B cell (primary cell): Measurements from ENCODE around the gene CRISPLD2. TPM values are rescaled to one million over a fixed set of nuclear protein-coding genes. Genes with fewer than 3 reads are reported as not detected.

Source experiments
- ATAC-seq: fragments of 200-7000 bp; cut with Tn5 transposase; one replicate; pipeline ENCODE4 v1.10.0; 2021; ENCODE audit warnings: low read depth, mild to moderate bottlenecking, moderate number of reproducible peaks, moderate library complexity
- CTCF ChIA-PET: fragments of 350-600 bp; sonication (Branson Sonifier 250); formaldehyde crosslinking; loops from one replicate; lab custom pipeline; 2021; ENCODE audit warnings: antibody characterized with exemption, inconsistent platforms; lab: Charles Lee
- POLR2A ChIA-PET: fragments of 350-600 bp; sonication (Branson Sonifier 250); formaldehyde crosslinking; loops from one replicate; lab custom pipeline; 2021; ENCODE audit warnings: antibody characterized with exemption; lab: Charles Lee
- DNase-seq: peaks from one replicate; pipeline ENCODE4 v3.0.0; 2013
- H2AFZ ChIP-seq: 2 replicates; pipeline ENCODE4 v1.6.1; 2012; ENCODE audit warnings: mild to moderate bottlenecking, low read depth, low read length; ENCODE audit not compliant: insufficient read depth, poor library complexity, severe bottlenecking
- H3K27ac ChIP-seq, 2 donors: 1 replicate in 1 of 2; 2 replicates in 1 of 2; pipeline ENCODE4 v1.5.1; 2012 to 2013; ENCODE audit warnings: low read length in 2 of 2, mild to moderate bottlenecking in 2 of 2, moderate library complexity in 1 of 2
- H3K27me3 ChIP-seq, 4 experiments: fragments of 200-600 bp in 1 of 4; sonication (generic) in 1 of 4; replicated peaks in 1 of 4; 1 replicate in 2 of 4; 2 replicates in 2 of 4; pipeline versions ENCODE4 v1.6.1 to v1.7.0; 2013 to 2016; ENCODE audit warnings: low read length in 3 of 4, mild to moderate bottlenecking in 2 of 4, mixed read lengths in 1 of 4, moderate library complexity in 1 of 4; ENCODE audit not compliant: insufficient read depth in 4 of 4, control insufficient read depth in 3 of 4; ENCODE audit errors: control extremely low read depth in 1 of 4
- H3K36me3 ChIP-seq, 2 experiments: replicated peaks in 1 of 2; 1 replicate in 1 of 2; 2 replicates in 1 of 2; pipeline versions ENCODE4 v1.6.1 to v1.7.1; 2013; ENCODE audit warnings: low read length in 1 of 2; ENCODE audit not compliant: insufficient read depth in 2 of 2, control insufficient read depth in 1 of 2; ENCODE audit errors: control extremely low read depth in 1 of 2, extremely low read depth in 1 of 2
- H3K4me1 ChIP-seq, 2 donors: fragments of 200-600 bp in 1 of 2; sonication (generic) in 1 of 2; 1 replicate in 1 of 2; 2 replicates in 1 of 2; pipeline versions ENCODE4 v1.5.1 to v1.6.1; 2013 to 2017; ENCODE audit warnings: low read length in 2 of 2; ENCODE audit not compliant: control insufficient read depth in 2 of 2, insufficient read depth in 2 of 2
- H3K4me2 ChIP-seq: replicated peaks from 2 replicates; pipeline ENCODE3; 2012; ENCODE audit warnings: mild to moderate bottlenecking, low read depth, low read length; ENCODE audit not compliant: poor library complexity, severe bottlenecking
- H3K4me3 ChIP-seq, 5 experiments: fragments of 200-600 bp in 1 of 5; sonication (generic) in 1 of 5; 1 replicate in 3 of 5; 2 replicates in 2 of 5; pipeline versions ENCODE4 v1.5.1 to v1.7.0; 2011 to 2016; ENCODE audit warnings: low read length in 4 of 5, mild to moderate bottlenecking in 4 of 5, low read depth in 2 of 5, control low read depth in 1 of 5, moderate library complexity in 1 of 5; ENCODE audit not compliant: insufficient read depth in 1 of 5; ENCODE audit errors: control extremely low read depth in 1 of 5, extremely low read depth in 1 of 5
- H3K79me2 ChIP-seq: fragments of 200-600 bp; sonication (generic); one replicate; pipeline ENCODE4 v1.6.0; 2016; ENCODE audit warnings: low read length; ENCODE audit not compliant: control insufficient read depth, insufficient read depth
- H3K9ac ChIP-seq: fragments of 200-600 bp; sonication (generic); 2 replicates; pipeline ENCODE4 v1.6.1; 2017; ENCODE audit warnings: mild to moderate bottlenecking, low read length, moderate library complexity
- H3K9me3 ChIP-seq, 3 donors: one replicate each; pipeline versions ENCODE4 v1.6.1 to v1.7.1; 2013; ENCODE audit warnings: low read length in 2 of 3; ENCODE audit not compliant: control insufficient read depth in 2 of 3, insufficient read depth in 1 of 3; ENCODE audit errors: control extremely low read depth in 1 of 3
- H4K20me1 ChIP-seq: 2 replicates; pipeline ENCODE4 v1.6.0; 2012; ENCODE audit warnings: mild to moderate bottlenecking, low read length; ENCODE audit not compliant: insufficient read depth, control insufficient read depth, poor library complexity, severe bottlenecking
- H3K27ac Mint-ChIP-seq: one replicate; pipeline ENCODE4 v1.8.0; 2021; ENCODE audit warnings: mixed read lengths
- H3K27me3 Mint-ChIP-seq: one replicate; pipeline ENCODE4 v1.8.0; 2021; ENCODE audit warnings: mixed read lengths
- H3K4me1 Mint-ChIP-seq: one replicate; pipeline ENCODE4 v1.8.0; 2021; ENCODE audit warnings: mixed read lengths
- H3K4me3 Mint-ChIP-seq: one replicate; pipeline ENCODE4 v1.8.0; 2021; ENCODE audit warnings: mixed read lengths
- H3K9me3 Mint-ChIP-seq: one replicate; pipeline ENCODE4 v1.8.0; 2022; ENCODE audit warnings: mixed read lengths; ENCODE audit not compliant: insufficient read depth
- CTCF ChIP-seq: fragments of 200-600 bp; IDR thresholded peaks from one replicate; pipeline ENCODE4 v1.8.0; 2022; ENCODE audit warnings: antibody characterized with exemption, mild to moderate bottlenecking
- EZH2 ChIP-seq: IDR thresholded peaks from 2 replicates; pipeline ENCODE4 v1.6.1; 2012; ENCODE audit warnings: borderline replicate concordance, low read depth, mild to moderate bottlenecking, moderate library complexity, low read length; ENCODE audit not compliant: insufficient read depth, poor library complexity, severe bottlenecking
- WGBS: methylation state at CpG from one replicate; pipeline ENCODE4 v1.1.5; 2013; ENCODE audit warnings: missing lambda C conversion rate; ENCODE audit not compliant: insufficient coverage; 5-methylcytosine and 5-hydroxymethylcytosine counted together
- intact Hi-C: fragments of 100-400 bp; cut with micrococcal nuclease; formaldehyde crosslinking; loops from one replicate; pipeline ENCODE4 v1.10.0; 2022
- polyA plus RNA-seq: library from polyadenylated mRNA; depleted of rRNA; stranded (reverse); fragments of >200 nt; gene quantifications from 2 replicates; pipeline ENCODE4 v1.2.3, GENCODE V29; 2012
- total RNA-seq, 2 donors: library from RNA; stranded (reverse); fragments of 120-200 nt in 1 of 2; gene quantifications; 1 replicate in 1 of 2; 2 replicates in 1 of 2; pipeline versions ENCODE4 v1.2.3 to v1.2.4, GENCODE V29; 2013 to 2022

Gene CRISPLD2
- total and polyA plus RNA-seq, 2 donors (not counting 1 experiment from before 2014, with no cell fraction given), result 0.25 to 0.37 TPM

GRCh38 chr16:84957192-84957591, 137.4 kb downstream of the CRISPLD2 start:
- no peaks in the 10 kb centered on the region for H3K36me3 ChIP-seq
- Mint-ChIP-seq H3K27me3 (no peaks in the 10 kb centered on the region), H3K4me3 (no peak overlapping the region), H3K4me1 (no peaks in the 10 kb centered on the region), H3K9me3 (no peaks in the 10 kb centered on the region), H3K27ac (no peak overlapping the region)
- H4K20me1 ChIP-seq, result no peaks in the 10 kb centered on the region
- no peak overlapping the region for H2AFZ ChIP-seq
- ChIA-PET CTCF (interaction anchor here (0.9 kb wide), 1 partner anchor 37 kb away, joined by 3 read pairs; no protein-coding TSS in a partner anchor), POLR2A (no interaction called here)
- H3K9me3 ChIP-seq, result peaks cover 0 to 4% (median 0%) of the 10 kb centered on the region in 3 donors
- H3K4me2 ChIP-seq, result no peak overlapping the region
- H3K27me3 ChIP-seq, result peaks cover 0 to 4% (median 0%) of the 10 kb centered on the region in 4 experiments
- no peak overlapping the region for H3K4me3 ChIP-seq
- H3K4me1 ChIP-seq, result no peaks in the 10 kb centered on the region
- no peak overlapping the region for H3K9ac ChIP-seq
- no peak for TF ChIP-seq EZH2
- no peak for TF ChIP-seq CTCF
- intact Hi-C loops, result no loop called here
- ATAC-seq (no peak), DNase-seq (no peak)
- no peaks in the 10 kb centered on the region for H3K79me2 ChIP-seq
- no peak overlapping the region for H3K27ac ChIP-seq
- no CpG with 5 or more reads among the region's 5 CpGs for WGBS

GRCh38 chr16:84957792-84958191, 138.0 kb downstream of the CRISPLD2 start:
- no peaks in the 10 kb centered on the region for H3K79me2 ChIP-seq
- peaks cover 0 to 4% (median 0%) of the 10 kb centered on the region in 3 donors for H3K9me3 ChIP-seq
- CTCF ChIA-PET, result interaction anchor here (0.9 to 1.4 kb wide), 2 partner anchors 37 to 203 kb away, joined by 3 to 6 read pairs; no protein-coding TSS in a partner anchor
- no peaks in the 10 kb centered on the region for H3K4me1 ChIP-seq
- no peak overlapping the region for H2AFZ ChIP-seq
- Mint-ChIP-seq H3K9me3 (no peaks in the 10 kb centered on the region), H3K27ac (no peak overlapping the region), H3K4me1 (no peaks in the 10 kb centered on the region), H3K4me3 (no peak overlapping the region), H3K27me3 (no peaks in the 10 kb centered on the region)
- intact Hi-C loops, result no loop called here
- no peak for ATAC-seq
- TF ChIP-seq CTCF, result no peak
- TF ChIP-seq EZH2, result no peak
- H4K20me1 ChIP-seq, result no peaks in the 10 kb centered on the region
- peaks cover 0 to 4% (median 0%) of the 10 kb centered on the region in 4 experiments for H3K27me3 ChIP-seq
- no peak for DNase-seq
- H3K4me2 ChIP-seq, result no peak overlapping the region
- no peak overlapping the region for H3K9ac ChIP-seq
- POLR2A ChIA-PET, result no interaction called here
- 100% methylated on average over 1 of the region's 1 CpG for WGBS
- H3K36me3 ChIP-seq, result no peaks in the 10 kb centered on the region
- H3K27ac ChIP-seq, result no peak overlapping the region
- H3K4me3 ChIP-seq, result no peak overlapping the region

Other genes with a start within 250 kb of the CRISPLD2 start
- 245 and 264 TPM in 2 replicates for gene COTL1, start 201.9 kb upstream of the CRISPLD2 start, total RNA-seq
- gene COTL1, start 201.9 kb upstream of the CRISPLD2 start, polyA plus RNA-seq, result 79.4 and 158 TPM in 2 replicates
- gene KLHL36, start 171.5 kb upstream of the CRISPLD2 start, total RNA-seq, result 133 and 135 TPM in 2 replicates
- gene KLHL36, start 171.5 kb upstream of the CRISPLD2 start, polyA plus RNA-seq, result 90.3 and 100.0 TPM in 2 replicates
- 130 and 134 TPM in 2 replicates for gene USP10, start 120.0 kb upstream of the CRISPLD2 start, total RNA-seq
- 48.9 and 51.0 TPM in 2 replicates for gene USP10, start 120.0 kb upstream of the CRISPLD2 start, polyA plus RNA-seq
- gene ZDHHC7, start 191.6 kb downstream of the CRISPLD2 start, total RNA-seq, result 35.6 and 36.1 TPM in 2 replicates
- gene ZDHHC7, start 191.6 kb downstream of the CRISPLD2 start, polyA plus RNA-seq, result 21.1 and 25.2 TPM in 2 replicates
- 1.1 and 1.7 TPM in 2 replicates for gene KIAA0513, start 207.8 kb downstream of the CRISPLD2 start, total RNA-seq
- gene KIAA0513, start 207.8 kb downstream of the CRISPLD2 start, polyA plus RNA-seq, result 1.1 and 2.1 TPM in 2 replicates